Measurements from ENCODE around the gene PMPCA. TPM values are rescaled to one million over a fixed set of nuclear protein-coding genes. Genes with fewer than 3 reads are reported as not detected.

PMPCA gene
- total RNA-seq, 1 experiment from 2014 or later: 94.5 TPM

DNA sequence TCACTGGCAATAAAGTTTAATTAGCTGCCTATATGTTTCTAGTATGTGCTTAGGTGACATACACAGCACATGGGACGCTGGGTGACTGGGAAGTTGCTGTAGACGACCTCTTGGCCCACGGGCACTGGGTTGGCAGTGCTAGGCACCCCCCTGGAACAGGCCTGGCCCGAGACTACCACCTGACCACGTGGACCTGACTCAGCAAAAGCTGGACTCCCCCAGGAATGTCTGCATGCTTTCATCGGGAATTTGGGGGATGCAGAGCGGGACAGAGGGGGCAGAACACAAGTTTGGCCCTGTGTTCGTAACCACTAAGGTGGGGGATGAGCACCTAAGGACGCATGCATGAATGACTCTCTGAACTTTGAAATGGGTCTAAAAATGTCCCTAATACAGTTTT is 45.8 kb downstream of the PMPCA start:
- no CpG with 5 or more reads among the region's 9 CpGs for WGBS (ENCODE audit: extremely low coverage, insufficient read length, low lambda C conversion rate)
- H3K79me1 ChIP-seq (ENCODE audit: insufficient read depth, low read depth, low read length, poor library complexity, severe bottlenecking): no peaks in the 10 kb centered on the region
- DNase-seq: no peak
- H3K9ac ChIP-seq (ENCODE audit: extremely low read depth, insufficient read length, low read length): no peak overlapping the region
- no peaks in the 10 kb centered on the region for H4K20me1 ChIP-seq (ENCODE audit: control insufficient read depth, insufficient read depth, insufficient read length)
- H3K9me3 ChIP-seq (ENCODE audit: control insufficient read depth, low read depth, low read length): no peaks in the 10 kb centered on the region
- H3K9me3 Mint-ChIP-seq: no peaks in the 10 kb centered on the region
- H3K18ac ChIP-seq (ENCODE audit: insufficient read length, low read depth, low read length): no peak overlapping the region
- no peaks in the 10 kb centered on the region for H3K79me2 ChIP-seq (ENCODE audit: insufficient read depth, low read length)
- H3K56ac ChIP-seq (ENCODE audit: insufficient read length, low read depth, low read length): no peak overlapping the region
- no peak overlapping the region for H3T11ph ChIP-seq (ENCODE audit: low read length)
- no peak overlapping the region for H3K27ac Mint-ChIP-seq
- no peak overlapping the region for H2BK15ac ChIP-seq (ENCODE audit: low read depth, low read length)
- H2BK120ac ChIP-seq (ENCODE audit: low read depth, low read length, poor library complexity, severe bottlenecking): no peak overlapping the region
- H2AK5ac ChIP-seq (ENCODE audit: insufficient read length, low read length): no peak overlapping the region
- no peak overlapping the region for H3K14ac ChIP-seq (ENCODE audit: insufficient read depth, low read length)
- H3K27ac ChIP-seq (ENCODE audit: insufficient read length, low read depth, low read length): no peak overlapping the region
- no peak overlapping the region for H2BK20ac ChIP-seq (ENCODE audit: low read depth, low read length, poor library complexity, severe bottlenecking)
- no peak overlapping the region for H4K8ac ChIP-seq (replicated peaks; ENCODE audit: insufficient read length, low read depth, low read length)
- H4K5ac ChIP-seq (ENCODE audit: insufficient read length, low read depth, low read length): no peak overlapping the region
- no peak overlapping the region for H2BK12ac ChIP-seq (ENCODE audit: insufficient read length, low read depth, low read length)
- no peak overlapping the region for H4K91ac ChIP-seq (ENCODE audit: insufficient read length, low read depth, low read length)
- no peak overlapping the region for H3K4me2 ChIP-seq (ENCODE audit: insufficient read depth, insufficient read length, low read length)
- H2AFZ ChIP-seq (ENCODE audit: low read length): no peak overlapping the region
- H3K27me3 Mint-ChIP-seq (ENCODE audit: low read depth): no peaks in the 10 kb centered on the region
- no peaks in the 10 kb centered on the region for H3K4me1 ChIP-seq (ENCODE audit: insufficient read depth, low read length)
- TF ChIP-seq, protein P1, sequence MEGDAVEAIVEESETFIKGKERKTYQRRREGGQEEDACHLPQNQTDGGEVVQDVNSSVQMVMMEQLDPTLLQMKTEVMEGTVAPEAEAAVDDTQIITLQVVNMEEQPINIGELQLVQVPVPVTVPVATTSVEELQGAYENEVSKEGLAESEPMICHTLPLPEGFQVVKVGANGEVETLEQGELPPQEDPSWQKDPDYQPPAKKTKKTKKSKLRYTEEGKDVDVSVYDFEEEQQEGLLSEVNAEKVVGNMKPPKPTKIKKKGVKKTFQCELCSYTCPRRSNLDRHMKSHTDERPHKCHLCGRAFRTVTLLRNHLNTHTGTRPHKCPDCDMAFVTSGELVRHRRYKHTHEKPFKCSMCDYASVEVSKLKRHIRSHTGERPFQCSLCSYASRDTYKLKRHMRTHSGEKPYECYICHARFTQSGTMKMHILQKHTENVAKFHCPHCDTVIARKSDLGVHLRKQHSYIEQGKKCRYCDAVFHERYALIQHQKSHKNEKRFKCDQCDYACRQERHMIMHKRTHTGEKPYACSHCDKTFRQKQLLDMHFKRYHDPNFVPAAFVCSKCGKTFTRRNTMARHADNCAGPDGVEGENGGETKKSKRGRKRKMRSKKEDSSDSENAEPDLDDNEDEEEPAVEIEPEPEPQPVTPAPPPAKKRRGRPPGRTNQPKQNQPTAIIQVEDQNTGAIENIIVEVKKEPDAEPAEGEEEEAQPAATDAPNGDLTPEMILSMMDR (conservative IDR thresholded peaks at IDR 0.05): no peak
- H2BK5ac ChIP-seq (ENCODE audit: insufficient read length, low read length): no peak overlapping the region
- H3K36me3 Mint-ChIP-seq (ENCODE audit: insufficient read depth in 1 of 3, low read depth in 3 of 3): peaks cover 57 to 84% (median 82%) of the 10 kb centered on the region in 3 experiments; a peak in 6 of 7 replicates
- H3K23ac ChIP-seq (ENCODE audit: insufficient read length, low read depth, low read length): no peak overlapping the region
- no peaks in the 10 kb centered on the region for H3K27me3 ChIP-seq (ENCODE audit: insufficient read depth, low read length)
- H3K4me3 Mint-ChIP-seq: no peak overlapping the region
- H3K4ac ChIP-seq (ENCODE audit: low read depth, low read length): no peak overlapping the region
- peaks cover 3% of the 10 kb centered on the region for H3K23me2 ChIP-seq (ENCODE audit: insufficient read length, low read depth, low read length, poor library complexity, severe bottlenecking)
- H3K4me1 Mint-ChIP-seq: no peaks in the 10 kb centered on the region
